GM18511 (cell line): Measurements from ENCODE around the gene EFCAB3.
"Not testable (repeated sequence)": the region's sequence is repeated elsewhere in the genome, so short reads cannot be mapped to it uniquely, and the experiment has no call there.

Experiments used
- ATAC-seq: cut with Tn5 transposase; IDR thresholded peaks from one replicate; pipeline ENCODE4 v1.9.1; 2021; ENCODE audit warnings: mild to moderate bottlenecking, moderate library complexity; ENCODE audit not compliant: unreplicated experiment

Gene EFCAB3

GRCh38 chr17:62380253-62380652, at the start of gene EFCAB3:
EFCAB3 (plus strand) TSS chr17:62380553; CDS start chr17:62382980, 2,427 bp downstream.
- no peak for ATAC-seq

GRCh38 chr17:62336527-62336926, 43.8 kb upstream of the EFCAB3 start:
- no peak for ATAC-seq

- no peak for ATAC-seq
Measured at GRCh38 chr17:62343764-62344270, 36.5 kb upstream of the EFCAB3 start.

GRCh38 chr17:62351176-62351575, 29.2 kb upstream of the EFCAB3 start:
- no peak for ATAC-seq

GRCh38 chr17:62366191-62366590, 14.2 kb upstream of the EFCAB3 start:
- no peak for ATAC-seq

GRCh38 chr17:62381561-62381960, 1.2 kb downstream of the EFCAB3 start:
- no peak for ATAC-seq

GRCh38 chr17:62388856-62389255, 8.5 kb downstream of the EFCAB3 start:
- no peak for ATAC-seq

GRCh38 chr17:62392908-62393307, 12.6 kb downstream of the EFCAB3 start:
- no peak for ATAC-seq

- no peak for ATAC-seq
Measured at GRCh38 chr17:62398891-62399290, 18.5 kb downstream of the EFCAB3 start.

- ATAC-seq: no peak
Measured at GRCh38 chr17:62405451-62405850, 25.1 kb downstream of the EFCAB3 start.

- not testable (repeated sequence) for ATAC-seq
Measured at GRCh38 chr17:62413090-62413489, 32.7 kb downstream of the EFCAB3 start.

- ATAC-seq: peak; percentile 96
Measured at GRCh38 chr17:62423647-62424461, 43.5 kb downstream of the EFCAB3 start, which contains the start of gene METTL2A. METTL2A (plus strand) TSS chr17:62423897; CDS start chr17:62423903, 6 bp downstream.

- not testable (repeated sequence) for ATAC-seq
Measured at GRCh38 chr17:62426214-62426613, 45.9 kb downstream of the EFCAB3 start.

GRCh38 chr17:62435251-62435650, 54.9 kb downstream of the EFCAB3 start:
- ATAC-seq: not testable (repeated sequence)

- not testable (repeated sequence) for ATAC-seq
Measured at GRCh38 chr17:62441181-62441580, 60.8 kb downstream of the EFCAB3 start.

GRCh38 chr17:62444063-62444462, 63.7 kb downstream of the EFCAB3 start:
- no peak for ATAC-seq

- not testable (repeated sequence) for ATAC-seq
Measured at GRCh38 chr17:62445791-62446190, 65.4 kb downstream of the EFCAB3 start.

GRCh38 chr17:62452195-62452594, 71.8 kb downstream of the EFCAB3 start:
- ATAC-seq: not testable (repeated sequence)

- not testable (repeated sequence) for ATAC-seq
Measured at GRCh38 chr17:62453041-62453440, 72.7 kb downstream of the EFCAB3 start.

- ATAC-seq: peak; percentile 30
Measured at GRCh38 chr17:62453656-62454055, 73.3 kb downstream of the EFCAB3 start.

GRCh38 chr17:62454111-62454510, 73.8 kb downstream of the EFCAB3 start:
- peak; percentile 60 for ATAC-seq

GRCh38 chr17:62456016-62456415, 75.7 kb downstream of the EFCAB3 start:
- ATAC-seq: no peak
